ENCODE measurements around the gene ADGRA1.

GRCh38 chr10:133041101-133041500 lies 46.6 kb upstream of the ADGRA1 start:
- TF ChIP-seq, protein P1, sequence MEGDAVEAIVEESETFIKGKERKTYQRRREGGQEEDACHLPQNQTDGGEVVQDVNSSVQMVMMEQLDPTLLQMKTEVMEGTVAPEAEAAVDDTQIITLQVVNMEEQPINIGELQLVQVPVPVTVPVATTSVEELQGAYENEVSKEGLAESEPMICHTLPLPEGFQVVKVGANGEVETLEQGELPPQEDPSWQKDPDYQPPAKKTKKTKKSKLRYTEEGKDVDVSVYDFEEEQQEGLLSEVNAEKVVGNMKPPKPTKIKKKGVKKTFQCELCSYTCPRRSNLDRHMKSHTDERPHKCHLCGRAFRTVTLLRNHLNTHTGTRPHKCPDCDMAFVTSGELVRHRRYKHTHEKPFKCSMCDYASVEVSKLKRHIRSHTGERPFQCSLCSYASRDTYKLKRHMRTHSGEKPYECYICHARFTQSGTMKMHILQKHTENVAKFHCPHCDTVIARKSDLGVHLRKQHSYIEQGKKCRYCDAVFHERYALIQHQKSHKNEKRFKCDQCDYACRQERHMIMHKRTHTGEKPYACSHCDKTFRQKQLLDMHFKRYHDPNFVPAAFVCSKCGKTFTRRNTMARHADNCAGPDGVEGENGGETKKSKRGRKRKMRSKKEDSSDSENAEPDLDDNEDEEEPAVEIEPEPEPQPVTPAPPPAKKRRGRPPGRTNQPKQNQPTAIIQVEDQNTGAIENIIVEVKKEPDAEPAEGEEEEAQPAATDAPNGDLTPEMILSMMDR (IDR thresholded peaks at IDR 0.05), result no peak
- no peak for TF ChIP-seq POLR2A (IDR thresholded peaks at IDR 0.05)
